ENCODE measurements around the gene KRT77. TPM values are rescaled to one million over a fixed set of nuclear protein-coding genes. Genes with fewer than 3 reads are reported as not detected.
"Not testable (repeated sequence)": the region's sequence is repeated elsewhere in the genome, so short reads cannot be mapped to it uniquely, and the experiment has no call there.

Gene KRT77
- total RNA-seq, 1 experiment from 2014 or later: not detected

- no peak for DNase-seq (ENCODE audit: low read depth, low spot score)
- in situ Hi-C loops (cut with HindIII; ENCODE audit: low pct_unique_long_range_greater_than_20kb, low sequenced_read_pairs): no loop called here
These were observed 25.1 kb upstream of the KRT77 start for GRCh38 chr12:52728374-52728773.

DNA sequence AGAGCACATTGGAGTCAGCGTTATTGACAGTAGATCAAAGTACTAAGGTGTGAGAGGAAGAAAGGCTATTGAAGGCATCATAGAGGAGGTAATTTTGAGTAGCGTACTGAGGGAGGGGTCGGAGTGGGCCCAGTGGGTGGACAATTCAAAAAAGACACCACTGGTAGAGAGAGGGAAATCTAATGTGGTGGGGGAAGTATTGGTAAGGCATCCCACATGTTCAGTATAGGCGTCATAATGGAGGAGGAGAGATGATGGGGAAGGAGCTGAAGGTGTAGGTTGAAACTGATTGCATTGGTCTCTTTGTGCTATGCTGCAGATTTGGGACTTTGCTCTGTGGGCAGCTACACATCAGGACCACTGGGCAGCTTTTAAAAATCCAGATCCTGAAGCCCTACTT is 23.7 kb upstream of the KRT77 start:
- in situ Hi-C loops (cut with HindIII; ENCODE audit: low pct_unique_long_range_greater_than_20kb, low sequenced_read_pairs): no loop called here
- no peak for DNase-seq (ENCODE audit: low read depth, low spot score)

GRCh38 chr12:52726451-52726850 is 23.1 kb upstream of the KRT77 start:
- in situ Hi-C loops (cut with HindIII; ENCODE audit: low pct_unique_long_range_greater_than_20kb, low sequenced_read_pairs): no loop called here
- DNase-seq (ENCODE audit: low read depth, low spot score): no peak

- in situ Hi-C loops (cut with HindIII; ENCODE audit: low pct_unique_long_range_greater_than_20kb, low sequenced_read_pairs): no loop called here
- no peak for DNase-seq (ENCODE audit: low read depth, low spot score)
These were observed 21.1 kb upstream of the KRT77 start for GRCh38 chr12:52724384-52724783.

DNA sequence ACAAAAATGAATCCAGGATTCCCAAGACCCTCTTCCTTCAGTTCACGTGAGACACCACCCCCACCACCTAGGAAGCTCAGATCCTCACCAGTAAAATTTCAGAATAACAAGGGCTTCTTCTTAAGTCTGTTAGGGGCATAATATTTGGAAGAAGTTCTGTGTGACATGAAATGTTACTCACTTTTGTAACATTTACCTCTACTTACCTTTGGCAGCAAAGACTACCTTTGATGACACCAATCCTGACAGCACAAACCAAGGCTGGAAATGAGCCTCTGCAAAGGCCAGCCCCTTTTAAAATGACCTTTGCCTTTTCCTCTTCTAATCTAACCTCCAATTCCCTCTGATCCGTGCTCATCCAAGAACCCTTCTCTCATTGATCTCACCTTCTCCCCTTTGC is 19.4 kb upstream of the KRT77 start:
- no peak for DNase-seq (ENCODE audit: low read depth, low spot score)
- in situ Hi-C loops (cut with HindIII; ENCODE audit: low pct_unique_long_range_greater_than_20kb, low sequenced_read_pairs): no loop called here

- DNase-seq (ENCODE audit: low read depth, low spot score): no peak
- in situ Hi-C loops (cut with HindIII; ENCODE audit: low pct_unique_long_range_greater_than_20kb, low sequenced_read_pairs): no loop called here
These were observed 18.6 kb upstream of the KRT77 start for GRCh38 chr12:52721838-52722470.

DNA sequence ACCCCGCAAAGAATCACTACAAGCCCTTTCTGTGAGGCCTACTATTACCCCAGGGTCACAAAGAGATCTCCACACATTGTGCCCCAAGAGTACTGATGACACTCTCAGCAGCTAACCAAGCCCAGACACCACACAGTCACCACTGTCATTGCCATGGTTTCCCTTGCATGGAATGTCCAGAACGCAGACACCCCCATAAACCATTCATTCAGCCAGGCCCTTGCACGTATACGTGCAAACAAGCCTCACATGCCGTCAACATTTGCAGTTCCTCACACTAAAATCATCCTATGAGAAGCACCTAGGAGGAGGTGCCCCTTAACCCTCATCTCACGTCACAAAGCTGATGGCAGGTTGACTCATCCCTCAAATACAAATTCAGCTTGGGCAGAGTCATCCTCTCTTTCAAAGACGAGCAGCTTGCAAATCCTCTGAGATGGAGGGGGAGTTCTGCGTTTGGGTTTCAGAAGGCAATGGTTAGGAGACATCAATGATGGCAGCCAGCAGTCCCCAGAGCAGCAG is 17.1 kb upstream of the KRT77 start:
- no peak for DNase-seq (ENCODE audit: low read depth, low spot score)
- in situ Hi-C loops (cut with HindIII; ENCODE audit: low pct_unique_long_range_greater_than_20kb, low sequenced_read_pairs): no loop called here

DNA sequence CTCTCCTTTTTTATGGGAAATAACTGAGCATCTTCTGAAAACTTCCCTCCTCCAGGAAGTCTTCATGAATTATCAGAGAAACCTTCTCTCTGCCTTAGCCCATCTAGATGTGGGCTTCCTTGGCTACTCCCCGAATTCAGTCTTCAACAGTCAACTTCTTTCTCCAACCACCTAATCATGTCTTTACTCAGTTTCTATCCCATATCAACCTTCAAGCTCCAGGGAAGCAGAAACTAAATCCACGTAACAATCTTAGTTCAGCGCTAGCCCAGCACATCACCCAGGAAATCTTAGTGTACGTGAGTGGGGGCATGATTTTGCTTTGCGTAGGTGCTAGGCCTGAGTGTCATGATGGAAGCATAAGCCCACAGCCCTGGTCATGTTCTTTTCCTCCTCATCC is 12.7 kb upstream of the KRT77 start:
- no peak for DNase-seq (ENCODE audit: low read depth, low spot score)
- in situ Hi-C loops (cut with HindIII; ENCODE audit: low pct_unique_long_range_greater_than_20kb, low sequenced_read_pairs): no loop called here

DNA sequence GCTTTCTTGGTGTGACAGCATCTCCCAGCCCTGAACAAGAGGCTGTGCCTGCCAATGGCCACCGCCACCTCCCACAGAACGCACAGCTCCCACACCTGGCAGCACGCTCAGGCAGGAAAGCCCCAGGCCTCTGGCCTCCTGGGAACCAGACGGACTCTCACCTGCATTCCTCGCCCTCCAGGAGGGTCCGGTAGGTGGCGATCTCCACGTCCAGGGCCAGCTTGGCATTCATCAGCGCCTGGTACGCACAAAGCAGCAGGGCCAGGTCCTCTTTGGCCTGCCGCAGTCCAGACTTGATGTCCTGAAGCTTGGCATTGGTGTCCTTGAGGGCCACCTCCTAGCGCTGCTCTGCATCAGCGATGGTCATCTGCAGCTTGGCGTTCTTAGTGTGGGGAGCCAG is 12.1 kb upstream of the KRT77 start:
- peak; percentile 17 for DNase-seq (ENCODE audit: low read depth, low spot score)
- in situ Hi-C loops (cut with HindIII; ENCODE audit: low pct_unique_long_range_greater_than_20kb, low sequenced_read_pairs): no loop called here

DNA sequence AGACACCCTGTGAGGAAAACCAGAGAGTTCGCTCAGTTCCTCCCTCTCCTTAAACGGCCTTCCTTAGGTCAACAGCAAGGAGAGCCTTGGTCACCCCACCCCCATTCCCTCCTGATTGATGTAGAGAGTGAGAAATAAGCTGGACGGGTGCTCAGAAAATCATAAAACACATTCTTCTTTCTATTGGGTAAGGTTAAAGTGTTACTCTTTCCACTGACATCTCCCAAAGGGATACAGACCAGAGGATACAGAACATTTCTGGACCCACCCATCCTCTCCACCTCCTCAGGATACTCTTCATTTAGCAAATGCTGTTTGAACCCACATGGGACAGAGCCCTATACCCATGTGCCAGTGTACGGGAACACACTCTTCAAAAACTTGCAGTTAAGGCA is 11.6 kb upstream of the KRT77 start:
- no peak for DNase-seq (ENCODE audit: low read depth, low spot score)
- in situ Hi-C loops (cut with HindIII; ENCODE audit: low pct_unique_long_range_greater_than_20kb, low sequenced_read_pairs): no loop called here

- no peak for DNase-seq (ENCODE audit: low read depth, low spot score)
- in situ Hi-C loops (cut with HindIII; ENCODE audit: low pct_unique_long_range_greater_than_20kb, low sequenced_read_pairs): no loop called here
These were observed 10.9 kb upstream of the KRT77 start for GRCh38 chr12:52713960-52714886.

DNA sequence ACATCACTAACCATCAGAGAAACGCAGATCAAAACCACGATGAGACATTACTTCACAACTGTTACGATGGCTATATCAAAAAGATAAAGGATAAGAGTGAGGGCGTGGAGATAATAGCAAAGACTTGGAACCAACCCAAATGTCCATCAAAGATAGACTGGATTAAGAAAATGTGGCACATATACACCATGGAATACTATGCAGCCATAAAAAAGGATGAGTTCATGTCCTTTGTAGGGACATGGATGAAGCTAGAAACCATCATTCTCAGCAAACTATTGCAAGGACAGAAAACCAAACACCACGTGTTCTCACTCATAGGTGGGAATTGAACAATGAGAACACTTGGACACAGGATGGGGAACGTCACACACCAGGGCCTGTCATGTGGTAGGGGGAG is 8.8 kb upstream of the KRT77 start:
- in situ Hi-C loops (cut with HindIII; ENCODE audit: low pct_unique_long_range_greater_than_20kb, low sequenced_read_pairs); DNase-seq (ENCODE audit: low read depth, low spot score): not testable (repeated sequence)

DNA sequence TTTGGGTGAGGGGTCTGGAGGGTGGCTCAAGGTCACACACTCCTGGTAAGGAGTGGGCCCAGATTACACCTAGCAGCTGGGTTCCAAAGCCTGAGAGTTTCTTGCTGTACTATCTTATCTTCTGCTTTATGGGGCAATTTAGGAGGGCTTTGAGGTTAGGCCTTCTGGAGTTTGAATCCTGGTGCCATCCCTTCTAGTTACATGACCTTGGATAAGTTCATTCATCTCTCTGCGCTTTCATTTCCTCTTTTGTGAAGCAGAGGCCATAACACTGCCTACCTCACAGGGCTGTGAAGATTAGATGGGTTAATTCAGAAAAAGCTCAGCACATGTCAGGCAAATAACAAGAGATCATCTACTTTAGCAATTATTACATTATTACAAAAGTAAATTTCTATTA is 7.4 kb upstream of the KRT77 start:
- DNase-seq (ENCODE audit: low read depth, low spot score): no peak
- in situ Hi-C loops (cut with HindIII; ENCODE audit: low pct_unique_long_range_greater_than_20kb, low sequenced_read_pairs): no loop called here

DNA sequence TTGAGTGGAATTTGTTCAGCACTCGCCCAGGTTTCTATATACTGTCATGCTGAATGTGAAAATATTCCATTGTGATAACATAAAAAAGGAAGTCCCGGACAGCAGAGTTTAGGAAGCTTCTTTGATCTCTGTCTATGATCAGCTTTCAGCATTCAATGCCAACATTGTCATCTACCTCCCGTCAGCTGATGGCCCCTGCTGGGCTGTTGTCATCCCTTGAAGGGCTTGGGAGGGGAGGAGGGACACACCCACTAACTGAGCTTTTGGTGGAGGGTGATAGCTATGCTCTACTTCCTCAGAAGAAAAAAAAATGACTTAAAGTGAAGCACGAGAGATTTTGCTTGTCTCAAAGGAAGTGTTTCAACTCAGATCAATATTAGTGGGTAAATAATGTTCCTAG is 4.7 kb upstream of the KRT77 start:
- in situ Hi-C loops (cut with HindIII; ENCODE audit: low pct_unique_long_range_greater_than_20kb, low sequenced_read_pairs): no loop called here
- DNase-seq (ENCODE audit: low read depth, low spot score): peak; percentile 32

- in situ Hi-C loops (cut with HindIII; ENCODE audit: low pct_unique_long_range_greater_than_20kb, low sequenced_read_pairs): no loop called here
- DNase-seq (ENCODE audit: low read depth, low spot score): no peak
These were observed 1.1 kb upstream of the KRT77 start for GRCh38 chr12:52704464-52704863.

- no peak for DNase-seq (ENCODE audit: low read depth, low spot score)
- in situ Hi-C loops (cut with HindIII; ENCODE audit: low pct_unique_long_range_greater_than_20kb, low sequenced_read_pairs): no loop called here
These were observed 554 bp upstream of the KRT77 start for GRCh38 chr12:52703878-52704277.

- in situ Hi-C loops (cut with HindIII; ENCODE audit: low pct_unique_long_range_greater_than_20kb, low sequenced_read_pairs): no loop called here
- no peak for DNase-seq (ENCODE audit: low read depth, low spot score)
These were observed 986 bp downstream of the KRT77 start for GRCh38 chr12:52702338-52702737.

DNA sequence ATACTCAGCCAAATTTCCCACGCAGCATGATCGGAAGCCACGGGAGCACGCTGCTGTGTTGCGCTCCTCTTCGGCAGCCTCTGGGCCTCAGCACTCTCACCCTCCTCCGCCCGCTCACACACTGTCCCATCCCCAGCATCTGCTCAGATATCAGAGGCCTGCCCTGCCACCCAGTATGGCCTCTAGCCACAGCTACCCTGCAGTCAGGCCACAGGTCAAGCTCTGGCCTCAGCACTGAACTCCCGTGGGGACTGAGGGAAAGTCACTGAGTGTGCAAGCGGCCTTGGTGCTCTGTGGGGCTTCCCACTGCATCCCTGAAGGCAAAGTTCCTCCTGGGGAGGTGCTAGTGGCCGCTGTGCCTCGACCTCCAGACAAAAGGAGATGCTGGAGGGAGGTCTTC is 2.0 kb downstream of the KRT77 start:
- no peak for DNase-seq (ENCODE audit: low read depth, low spot score)
- in situ Hi-C loops (cut with HindIII; ENCODE audit: low pct_unique_long_range_greater_than_20kb, low sequenced_read_pairs): no loop called here

DNA sequence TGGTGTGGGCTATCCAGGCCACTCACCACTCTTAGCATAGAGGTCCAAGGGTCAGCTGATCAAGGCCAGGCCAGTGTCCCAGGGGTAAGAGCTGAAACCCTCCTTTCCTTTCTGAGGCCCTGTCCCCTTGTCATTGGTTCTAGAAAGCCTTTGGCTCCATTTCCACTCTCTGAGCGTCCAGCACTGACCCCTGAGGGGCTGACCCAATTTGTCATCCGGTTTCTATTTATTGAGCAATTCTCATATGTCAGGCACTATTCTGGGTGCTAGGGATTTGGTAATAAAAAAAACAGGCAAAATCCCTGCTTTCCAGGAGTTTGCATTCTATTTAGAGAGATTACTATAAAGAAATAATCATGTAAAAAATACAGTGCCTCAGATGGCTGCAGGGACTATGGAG is 3.4 kb downstream of the KRT77 start:
- no peak for DNase-seq (ENCODE audit: low read depth, low spot score)
- in situ Hi-C loops (cut with HindIII; ENCODE audit: low pct_unique_long_range_greater_than_20kb, low sequenced_read_pairs): no loop called here
